Calu3 (cell line): ENCODE results near the gene DPY19L2. TPM values are rescaled to one million over a fixed set of nuclear protein-coding genes. Genes with fewer than 3 reads are reported as not detected.
A peak's percentile ranks its signal among the peaks of the same experiment; 100 is the strongest.
"Not testable (repeated sequence)": the region's sequence is repeated elsewhere in the genome, so short reads cannot be mapped to it uniquely, and the experiment has no call there.

Source experiments
- BruUV-seq: library from RNA; stranded (reverse); fragments of 400-500 nt; replicated peaks from 2 replicates; lab custom pipeline; 2021; lab: Mats Ljungman, UMichigan
- CTCF ChIA-PET: fragments of 300-600 bp; sonication (Branson Sonifier 250); formaldehyde crosslinking; loops from one replicate; lab custom pipeline; 2022; ENCODE audit warnings: antibody characterized with exemption; lab: Charles Lee
- DNase-seq: peaks from one replicate; pipeline ENCODE4 v3.0.0; 2022
- H3K27ac Mint-ChIP-seq: one replicate; pipeline ENCODE4 v1.8.0; 2022; ENCODE audit warnings: mixed read lengths; ENCODE audit not compliant: unreplicated experiment
- H3K27me3 Mint-ChIP-seq: one replicate; pipeline ENCODE4 v1.8.0; 2022; ENCODE audit warnings: mixed read lengths; ENCODE audit not compliant: unreplicated experiment
- H3K36me3 Mint-ChIP-seq: one replicate; pipeline ENCODE4 v1.8.0; 2022; ENCODE audit warnings: mild to moderate bottlenecking, moderate library complexity, mixed read lengths; ENCODE audit not compliant: insufficient read depth, unreplicated experiment
- H3K4me1 Mint-ChIP-seq: one replicate; pipeline ENCODE4 v1.8.0; 2022; ENCODE audit warnings: mild to moderate bottlenecking, low read depth, mixed read lengths; ENCODE audit not compliant: unreplicated experiment
- H3K4me3 Mint-ChIP-seq: one replicate; pipeline ENCODE4 v1.8.0; 2022; ENCODE audit warnings: mild to moderate bottlenecking, low read depth, moderate library complexity, mixed read lengths; ENCODE audit not compliant: unreplicated experiment
- H3K9me3 Mint-ChIP-seq: one replicate; pipeline ENCODE4 v1.8.0; 2022; ENCODE audit warnings: low read depth, mixed read lengths; ENCODE audit not compliant: unreplicated experiment
- intact Hi-C: fragments of 100-400 bp; cut with micrococcal nuclease; formaldehyde crosslinking; loops from one replicate; pipeline ENCODE4 v1.10.0; 2022; ENCODE audit not compliant: unreplicated experiment
- total RNA-seq: library from RNA; stranded (reverse); gene quantifications from 2 replicates; pipeline ENCODE4 v1.2.3, GENCODE V29; 2022

The DPY19L2 gene
- total RNA-seq, 1 experiment from 2014 or later: 9.2 TPM

GRCh38 chr12:63649517-63649916 lies 18.8 kb downstream of the DPY19L2 start:
- H3K27ac Mint-ChIP-seq, H3K27me3 Mint-ChIP-seq, DNase-seq, intact Hi-C loops, H3K9me3 Mint-ChIP-seq, H3K4me1 Mint-ChIP-seq, H3K36me3 Mint-ChIP-seq, CTCF ChIA-PET, H3K4me3 Mint-ChIP-seq, BruUV-seq: not testable (repeated sequence)

GRCh38 chr12:63643381-63644140 lies 24.7 kb downstream of the DPY19L2 start:
- H3K4me1 Mint-ChIP-seq, H3K27ac Mint-ChIP-seq, H3K9me3 Mint-ChIP-seq, H3K4me3 Mint-ChIP-seq, DNase-seq, BruUV-seq, H3K36me3 Mint-ChIP-seq, H3K27me3 Mint-ChIP-seq, intact Hi-C loops: not testable (repeated sequence)
- CTCF ChIA-PET: interaction anchor here (0.8 kb wide), 1 partner anchor 19 kb away, joined by 3 read pairs; no protein-coding TSS in a partner anchor

GRCh38 chr12:63624258-63624657 lies 44.0 kb downstream of the DPY19L2 start:
- intact Hi-C loops, BruUV-seq, H3K9me3 Mint-ChIP-seq, H3K4me3 Mint-ChIP-seq, H3K36me3 Mint-ChIP-seq, DNase-seq, H3K27me3 Mint-ChIP-seq, H3K27ac Mint-ChIP-seq, H3K4me1 Mint-ChIP-seq: not testable (repeated sequence)
- CTCF ChIA-PET: interaction anchor here (0.7 kb wide), 1 partner anchor 19 kb away, joined by 3 read pairs; no protein-coding TSS in a partner anchor

- H3K4me1 Mint-ChIP-seq, H3K4me3 Mint-ChIP-seq, DNase-seq, CTCF ChIA-PET, intact Hi-C loops, H3K27me3 Mint-ChIP-seq, H3K27ac Mint-ChIP-seq, BruUV-seq, H3K9me3 Mint-ChIP-seq, H3K36me3 Mint-ChIP-seq: not testable (repeated sequence)
These were observed 52.7 kb downstream of the DPY19L2 start for GRCh38 chr12:63615544-63615943.

- H3K9me3 Mint-ChIP-seq, DNase-seq, H3K4me3 Mint-ChIP-seq, H3K27me3 Mint-ChIP-seq, H3K27ac Mint-ChIP-seq, H3K36me3 Mint-ChIP-seq, H3K4me1 Mint-ChIP-seq, CTCF ChIA-PET, BruUV-seq, intact Hi-C loops: not testable (repeated sequence)
These were observed 57.0 kb downstream of the DPY19L2 start for GRCh38 chr12:63611285-63611684.

GRCh38 chr12:63609281-63609680 lies 59.0 kb downstream of the DPY19L2 start:
- H3K27me3 Mint-ChIP-seq, H3K36me3 Mint-ChIP-seq, CTCF ChIA-PET: not testable (repeated sequence)

GRCh38 chr12:63604985-63605384 lies 63.3 kb downstream of the DPY19L2 start:
- H3K27ac Mint-ChIP-seq, BruUV-seq, DNase-seq, H3K9me3 Mint-ChIP-seq, H3K36me3 Mint-ChIP-seq, H3K27me3 Mint-ChIP-seq, intact Hi-C loops, H3K4me1 Mint-ChIP-seq, H3K4me3 Mint-ChIP-seq, CTCF ChIA-PET: not testable (repeated sequence)

More at GRCh38 chr12:63609281-63609680, 59.0 kb downstream of the DPY19L2 start:
- intact Hi-C loops, DNase-seq, H3K9me3 Mint-ChIP-seq, H3K4me1 Mint-ChIP-seq, H3K27ac Mint-ChIP-seq, H3K4me3 Mint-ChIP-seq, BruUV-seq: not testable (repeated sequence)

- H3K4me3 Mint-ChIP-seq, BruUV-seq, CTCF ChIA-PET, H3K9me3 Mint-ChIP-seq, H3K36me3 Mint-ChIP-seq, H3K27me3 Mint-ChIP-seq, intact Hi-C loops, H3K27ac Mint-ChIP-seq: not testable (repeated sequence)
- peaks cover 13% of the 10 kb centered on the region for H3K4me1 Mint-ChIP-seq
- peak; percentile 29 for DNase-seq
These were observed 73.5 kb downstream of the DPY19L2 start for GRCh38 chr12:63594828-63595227.

GRCh38 chr12:63584426-63584825 lies 83.9 kb downstream of the DPY19L2 start:
- CTCF ChIA-PET: interaction anchor here (0.7 kb wide), 1 partner anchor 543 kb away, joined by 3 read pairs; no protein-coding TSS in a partner anchor
- H3K27me3 Mint-ChIP-seq, BruUV-seq, H3K36me3 Mint-ChIP-seq, H3K4me3 Mint-ChIP-seq, H3K4me1 Mint-ChIP-seq, intact Hi-C loops, H3K9me3 Mint-ChIP-seq: not testable (repeated sequence)
- peak overlapping the region; percentile 56 for H3K27ac Mint-ChIP-seq
- peak; percentile 4 for DNase-seq

- DNase-seq, CTCF ChIA-PET, H3K9me3 Mint-ChIP-seq, intact Hi-C loops, H3K36me3 Mint-ChIP-seq, H3K4me1 Mint-ChIP-seq, H3K27ac Mint-ChIP-seq, BruUV-seq, H3K27me3 Mint-ChIP-seq, H3K4me3 Mint-ChIP-seq: not testable (repeated sequence)
These were observed 85.0 kb downstream of the DPY19L2 start for GRCh38 chr12:63583289-63583688.
